Measurements from ENCODE around the gene LRRC7. TPM values are rescaled to one million over a fixed set of nuclear protein-coding genes. Genes with fewer than 3 reads are reported as not detected.

LRRC7 gene
- total and polyA plus RNA-seq, 7 donors, result 0.33 to 1.2 (median 0.94) TPM; not detected in 2

GRCh38 chr1:69940231-69940630 lies 372.5 kb downstream of the LRRC7 start:
- 78 to 85% (median 83%) methylated on average over 6 of the region's 6 CpGs for WGBS, 3 donors
- H3K4me3 ChIP-seq, result no peak overlapping the region
- H3K4me1 ChIP-seq, result no peaks in the 10 kb centered on the region
- intact Hi-C loops (cut with DNase I), result no loop called here
- H3K9me3 ChIP-seq, result peaks cover 5% of the 10 kb centered on the region
- TF ChIP-seq, protein P1, sequence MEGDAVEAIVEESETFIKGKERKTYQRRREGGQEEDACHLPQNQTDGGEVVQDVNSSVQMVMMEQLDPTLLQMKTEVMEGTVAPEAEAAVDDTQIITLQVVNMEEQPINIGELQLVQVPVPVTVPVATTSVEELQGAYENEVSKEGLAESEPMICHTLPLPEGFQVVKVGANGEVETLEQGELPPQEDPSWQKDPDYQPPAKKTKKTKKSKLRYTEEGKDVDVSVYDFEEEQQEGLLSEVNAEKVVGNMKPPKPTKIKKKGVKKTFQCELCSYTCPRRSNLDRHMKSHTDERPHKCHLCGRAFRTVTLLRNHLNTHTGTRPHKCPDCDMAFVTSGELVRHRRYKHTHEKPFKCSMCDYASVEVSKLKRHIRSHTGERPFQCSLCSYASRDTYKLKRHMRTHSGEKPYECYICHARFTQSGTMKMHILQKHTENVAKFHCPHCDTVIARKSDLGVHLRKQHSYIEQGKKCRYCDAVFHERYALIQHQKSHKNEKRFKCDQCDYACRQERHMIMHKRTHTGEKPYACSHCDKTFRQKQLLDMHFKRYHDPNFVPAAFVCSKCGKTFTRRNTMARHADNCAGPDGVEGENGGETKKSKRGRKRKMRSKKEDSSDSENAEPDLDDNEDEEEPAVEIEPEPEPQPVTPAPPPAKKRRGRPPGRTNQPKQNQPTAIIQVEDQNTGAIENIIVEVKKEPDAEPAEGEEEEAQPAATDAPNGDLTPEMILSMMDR (IDR thresholded peaks at IDR 0.05), result no peak
- H3K36me3 ChIP-seq (ENCODE audit: insufficient read depth in 1 of 2, low read depth in 1 of 2), result no peaks in the 10 kb centered on the region
- no peak for DNase-seq
- H3K27ac ChIP-seq, result no peak overlapping the region
- ATAC-seq, result no peak
- H3K27me3 ChIP-seq (ENCODE audit: insufficient read depth in 3 of 3, low read length in 2 of 3), result no peaks in the 10 kb centered on the region

- Histone ChIP-seq H3K27ac (no peak overlapping the region), H3K4me3 (no peak overlapping the region), H3K4me1 (no peaks in the 10 kb centered on the region), H3K27me3 (ENCODE audit: insufficient read depth in 3 of 3, low read length in 2 of 3) (no peaks in the 10 kb centered on the region), H3K9me3 (peaks cover 8% of the 10 kb centered on the region), H3K36me3 (ENCODE audit: insufficient read depth in 1 of 2, low read depth in 1 of 2) (no peaks in the 10 kb centered on the region)
- TF ChIP-seq, protein P1 (IDR thresholded peaks at IDR 0.05), result no peak
- ATAC-seq (no peak), DNase-seq (no peak)
- intact Hi-C loops (cut with DNase I), result no loop called here
- WGBS, 3 donors, result 86 to 94% (median 88%) methylated on average over 3 of the region's 3 CpGs
Observed at GRCh38 chr1:69940816-69941215, 373.1 kb downstream of the LRRC7 start.

- intact Hi-C loops (cut with DNase I), result no loop called here
- DNase-seq (no peak), ATAC-seq (no peak)
- TF ChIP-seq, protein P1 (IDR thresholded peaks at IDR 0.05), result no peak
- Histone ChIP-seq H3K9me3 (peaks cover 8% of the 10 kb centered on the region), H3K4me3 (no peak overlapping the region), H3K27me3 (ENCODE audit: insufficient read depth in 3 of 3, low read length in 2 of 3) (no peaks in the 10 kb centered on the region), H3K4me1 (no peaks in the 10 kb centered on the region), H3K36me3 (ENCODE audit: insufficient read depth in 1 of 2, low read depth in 1 of 2) (no peaks in the 10 kb centered on the region), H3K27ac (no peak overlapping the region)
- WGBS, 3 donors, result 87 to 92% (median 90%) methylated on average over 3 of the region's 3 CpGs
Observed at GRCh38 chr1:69943030-69943429, 375.3 kb downstream of the LRRC7 start.

- Histone ChIP-seq H3K9me3 (peaks cover 8% of the 10 kb centered on the region), H3K4me3 (no peak overlapping the region), H3K27ac (no peak overlapping the region), H3K36me3 (ENCODE audit: insufficient read depth in 1 of 2, low read depth in 1 of 2) (no peaks in the 10 kb centered on the region), H3K4me1 (no peaks in the 10 kb centered on the region), H3K27me3 (ENCODE audit: insufficient read depth in 3 of 3, low read length in 2 of 3) (no peaks in the 10 kb centered on the region)
- 87 to 96% (median 90%) methylated on average over 2 of the region's 2 CpGs for WGBS, 3 donors
- intact Hi-C loops (cut with DNase I), result no loop called here
- TF ChIP-seq, protein P1 (IDR thresholded peaks at IDR 0.05), result no peak
- DNase-seq (no peak), ATAC-seq (no peak)
Observed at GRCh38 chr1:69946935-69947334, 379.2 kb downstream of the LRRC7 start.

GRCh38 chr1:69947837-69948236 lies 380.1 kb downstream of the LRRC7 start:
- WGBS, 3 donors, result 88 to 91% (median 90%) methylated on average over 3 of the region's 3 CpGs
- H3K36me3 ChIP-seq (ENCODE audit: insufficient read depth in 1 of 2, low read depth in 1 of 2), result no peaks in the 10 kb centered on the region
- H3K4me3 ChIP-seq, result no peak overlapping the region
- H3K9me3 ChIP-seq, result peaks cover 8% of the 10 kb centered on the region
- no peak overlapping the region for H3K27ac ChIP-seq
- DNase-seq (no peak), ATAC-seq (no peak)
- no peaks in the 10 kb centered on the region for H3K27me3 ChIP-seq (ENCODE audit: insufficient read depth in 3 of 3, low read length in 2 of 3)
- no peaks in the 10 kb centered on the region for H3K4me1 ChIP-seq
- TF ChIP-seq, protein P1 (IDR thresholded peaks at IDR 0.05), result no peak
- intact Hi-C loops (cut with DNase I), result no loop called here

Data from psoas muscle (tissue), 8 donors.